ENCODE results near the gene SDCBP2. TPM values are rescaled to one million over a fixed set of nuclear protein-coding genes. Genes with fewer than 3 reads are reported as not detected.

SDCBP2 gene
- total RNA-seq, 4 donors from 2014 or later: 0.26 to 9.1 (median 5.5) TPM

GRCh38 chr20:1319051-1319450, 9.9 kb downstream of the SDCBP2 start:
- H3K4me3 ChIP-seq: no peak overlapping the region
- H3K36me3 ChIP-seq: no peaks in the 10 kb centered on the region
- no peaks in the 10 kb centered on the region for H3K27me3 ChIP-seq
- no peaks in the 10 kb centered on the region for H3K4me1 ChIP-seq
- TF ChIP-seq CTCF (IDR thresholded peaks at IDR 0.05) (no peak), POLR2A (IDR thresholded peaks at IDR 0.05) (no peak)
- no peak overlapping the region for H3K27ac ChIP-seq
- DNase-seq: no peak
- intact Hi-C loops (cut with DNase I; ENCODE audit: low total_unique reads): loop anchor here (10.0 kb wide), 1 partner anchor 146 kb away; the partner anchor contains the start of gene NSFL1C
- no peaks in the 10 kb centered on the region for H3K9me3 ChIP-seq

- H3K27me3 ChIP-seq: no peaks in the 10 kb centered on the region
- peaks cover 0 to 3% of the 10 kb centered on the region in 2 donors for H3K4me1 ChIP-seq
- DNase-seq: no peak
- intact Hi-C loops (cut with DNase I; ENCODE audit: low total_unique reads): loop anchor here (10.0 kb wide), 1 partner anchor 147 kb away; the partner anchor contains the start of gene NSFL1C
- H3K4me3 ChIP-seq: no peak overlapping the region
- no peaks in the 10 kb centered on the region for H3K36me3 ChIP-seq
- TF ChIP-seq CTCF (IDR thresholded peaks at IDR 0.05): no peak
- TF ChIP-seq POLR2A (IDR thresholded peaks at IDR 0.05): no peak
- no peak overlapping the region for H3K27ac ChIP-seq
- H3K9me3 ChIP-seq: no peaks in the 10 kb centered on the region
Measured at GRCh38 chr20:1317545-1318255, 11.2 kb downstream of the SDCBP2 start.

GRCh38 chr20:1315804-1316203, 13.1 kb downstream of the SDCBP2 start:
- Histone ChIP-seq H3K9me3 (no peaks in the 10 kb centered on the region), H3K27ac (no peak overlapping the region), H3K4me3 (no peak overlapping the region), H3K27me3 (no peaks in the 10 kb centered on the region), H3K36me3 (no peaks in the 10 kb centered on the region), H3K4me1 (peaks cover 0 to 3% of the 10 kb centered on the region in 2 donors)
- intact Hi-C loops (cut with DNase I; ENCODE audit: low total_unique reads): loop anchor here (10.0 kb wide), 1 partner anchor 149 kb away; the partner anchor contains the start of gene NSFL1C
- TF ChIP-seq POLR2A (IDR thresholded peaks at IDR 0.05): no peak
- TF ChIP-seq CTCF (IDR thresholded peaks at IDR 0.05): no peak
- DNase-seq: no peak

GRCh38 chr20:1313236-1313964, 15.5 kb downstream of the SDCBP2 start:
- TF ChIP-seq CTCF (IDR thresholded peaks at IDR 0.05) (peak; percentile 95 to 100 (median 96)), POLR2A (IDR thresholded peaks at IDR 0.05) (no peak)
- Histone ChIP-seq H3K4me1 (peaks cover 0 to 3% of the 10 kb centered on the region in 2 donors), H3K27ac (peak overlapping the region in 1 of 2 donors; percentile 24), H3K27me3 (no peaks in the 10 kb centered on the region), H3K36me3 (no peaks in the 10 kb centered on the region), H3K4me3 (no peak overlapping the region), H3K9me3 (no peaks in the 10 kb centered on the region)
- peak; percentile 75 to 84 for DNase-seq
- intact Hi-C loops (cut with DNase I; ENCODE audit: low total_unique reads): loop anchor here (5.0 to 10.0 kb wide), 2 partner anchors 124 to 151 kb away; partner anchors contain the start of gene NSFL1C

GRCh38 chr20:1312904-1313235, 16.1 kb downstream of the SDCBP2 start:
- no peaks in the 10 kb centered on the region for H3K36me3 ChIP-seq
- DNase-seq: no peak

More at GRCh38 chr20:1312904-1313235, 16.1 kb downstream of the SDCBP2 start:
- no peak overlapping the region for H3K4me3 ChIP-seq
- no peaks in the 10 kb centered on the region for H3K27me3 ChIP-seq
- intact Hi-C loops (cut with DNase I; ENCODE audit: low total_unique reads): loop anchor here (5.0 to 10.0 kb wide), 2 partner anchors 124 to 152 kb away; partner anchors contain the start of gene NSFL1C
- no peaks in the 10 kb centered on the region for H3K9me3 ChIP-seq
- H3K27ac ChIP-seq: no peak overlapping the region
- TF ChIP-seq CTCF (IDR thresholded peaks at IDR 0.05): no peak
- no peak for TF ChIP-seq POLR2A (IDR thresholded peaks at IDR 0.05)
- H3K4me1 ChIP-seq: peaks cover 0 to 3% of the 10 kb centered on the region in 2 donors

All from uterus (tissue), 4 donors.